ENCODE measurements around the gene SNX27.
"Not testable (repeated sequence)": the region's sequence is repeated elsewhere in the genome, so short reads cannot be mapped to it uniquely, and the experiment has no call there.

The SNX27 gene

GRCh38 chr1:151639466-151639865, 27.6 kb downstream of the SNX27 start:
- DNase-seq (ENCODE audit: low spot score) = no peak

GRCh38 chr1:151641229-151641628, 29.4 kb downstream of the SNX27 start:
- DNase-seq (ENCODE audit: low spot score) = no peak

GRCh38 chr1:151643085-151643484, 31.2 kb downstream of the SNX27 start:
- not testable (repeated sequence) for DNase-seq (ENCODE audit: low spot score)

- no peak for DNase-seq (ENCODE audit: low spot score)
Observed at GRCh38 chr1:151644001-151644400, 32.2 kb downstream of the SNX27 start.

GRCh38 chr1:151653397-151653796, 41.5 kb downstream of the SNX27 start:
- DNase-seq (ENCODE audit: low spot score) = no peak

- no peak for DNase-seq (ENCODE audit: low spot score)
Observed at GRCh38 chr1:151655371-151655770, 43.5 kb downstream of the SNX27 start.

- peak; percentile 23 for DNase-seq (ENCODE audit: low spot score)
Observed at GRCh38 chr1:151661751-151662150, 49.9 kb downstream of the SNX27 start.

GRCh38 chr1:151668090-151668489, 56.2 kb downstream of the SNX27 start:
- DNase-seq (ENCODE audit: low spot score) = no peak

- not testable (repeated sequence) for DNase-seq (ENCODE audit: low spot score)
Observed at GRCh38 chr1:151670036-151670675, 58.3 kb downstream of the SNX27 start.

- no peak for DNase-seq (ENCODE audit: low spot score)
Observed at GRCh38 chr1:151673407-151673806, 61.6 kb downstream of the SNX27 start.

- DNase-seq (ENCODE audit: low spot score) = no peak
Observed at GRCh38 chr1:151680391-151680790, 68.5 kb downstream of the SNX27 start.

GRCh38 chr1:151680826-151681225, 69.0 kb downstream of the SNX27 start:
- DNase-seq (ENCODE audit: low spot score) = no peak

- no peak for DNase-seq (ENCODE audit: low spot score)
Observed at GRCh38 chr1:151681923-151682322, 70.1 kb downstream of the SNX27 start.

- DNase-seq (ENCODE audit: low spot score) = not testable (repeated sequence)
Observed at GRCh38 chr1:151682901-151683300, 71.1 kb downstream of the SNX27 start.

- DNase-seq (ENCODE audit: low spot score) = no peak
Observed at GRCh38 chr1:151684128-151684527, 72.3 kb downstream of the SNX27 start.

- no peak for DNase-seq (ENCODE audit: low spot score)
Observed at GRCh38 chr1:151686561-151686960, 74.7 kb downstream of the SNX27 start.

GRCh38 chr1:151689494-151689893, 77.6 kb downstream of the SNX27 start:
- no peak for DNase-seq (ENCODE audit: low spot score)

GRCh38 chr1:151692226-151692625, 80.4 kb downstream of the SNX27 start:
- no peak for DNase-seq (ENCODE audit: low spot score)

- no peak for DNase-seq (ENCODE audit: low spot score)
Observed at GRCh38 chr1:151693057-151693651, 81.3 kb downstream of the SNX27 start.

- no peak for DNase-seq (ENCODE audit: low spot score)
Observed at GRCh38 chr1:151701515-151701914, 89.7 kb downstream of the SNX27 start.

- no peak for DNase-seq (ENCODE audit: low spot score)
Observed at GRCh38 chr1:151702936-151703335, 91.1 kb downstream of the SNX27 start.

GRCh38 chr1:151703813-151704212, 92.0 kb downstream of the SNX27 start:
- DNase-seq (ENCODE audit: low spot score) = no peak

- no peak for DNase-seq (ENCODE audit: low spot score)
Observed at GRCh38 chr1:151704246-151704645, 92.4 kb downstream of the SNX27 start.

- no peak for DNase-seq (ENCODE audit: low spot score)
Observed at GRCh38 chr1:151705146-151705545, 93.3 kb downstream of the SNX27 start.

Data from putamen (tissue), 1 donor.